ENCODE measurements around the gene ARHGAP28. TPM values are rescaled to one million over a fixed set of nuclear protein-coding genes. Genes with fewer than 3 reads are reported as not detected.
A peak's percentile ranks its signal among the peaks of the same experiment; 100 is the strongest.

Gene ARHGAP28
- total RNA-seq, 6 experiments from 2014 or later: 0.13 to 1.7 (median 0.61) TPM; not detected in 1

DNA sequence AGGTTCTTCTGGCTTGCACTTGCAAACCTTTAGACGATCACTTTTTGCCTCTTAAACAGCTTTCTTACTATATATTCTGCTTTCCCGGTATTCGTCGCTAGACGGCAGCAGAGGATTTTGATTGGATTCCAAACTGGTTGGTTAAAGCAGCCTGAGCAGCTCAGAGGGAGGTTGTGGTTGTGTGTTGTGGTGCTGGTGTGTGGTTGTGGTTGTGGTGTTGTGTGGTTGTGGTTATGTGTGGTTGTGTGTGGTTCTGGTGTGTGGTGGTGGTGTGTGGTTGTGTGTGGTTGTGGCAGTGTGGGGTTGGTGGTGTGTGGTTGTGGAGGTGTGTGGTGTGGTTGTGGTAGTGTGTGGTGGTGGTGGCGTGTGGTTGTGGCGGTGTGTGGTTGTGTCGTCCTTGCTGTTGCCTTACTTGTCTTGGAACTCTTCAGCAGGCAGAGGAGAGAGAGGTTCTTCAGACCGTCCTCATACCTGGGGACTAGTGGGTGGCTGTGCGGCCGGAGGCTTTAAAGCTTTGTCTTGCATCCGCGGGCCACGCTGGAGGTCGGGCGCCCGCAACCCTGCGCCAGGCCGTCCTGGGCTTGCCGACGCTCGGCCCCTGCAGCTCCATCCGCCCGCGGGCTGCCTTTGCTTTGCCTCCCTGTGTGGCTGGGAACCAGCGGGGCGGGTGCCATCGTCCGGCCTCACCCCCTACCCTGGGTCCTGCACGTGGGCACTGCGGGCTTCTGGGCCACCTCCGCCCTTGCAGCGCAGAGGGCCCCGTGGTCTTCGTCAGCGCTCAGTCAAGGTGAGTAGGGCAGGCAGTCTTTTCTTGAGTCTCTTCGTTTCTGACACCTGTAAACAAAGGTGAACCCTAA is 190.8 kb downstream of the ARHGAP28 start:
- no peak for TF ChIP-seq POLR2A (IDR thresholded peaks at IDR 0.05)
- TF ChIP-seq, protein P1, sequence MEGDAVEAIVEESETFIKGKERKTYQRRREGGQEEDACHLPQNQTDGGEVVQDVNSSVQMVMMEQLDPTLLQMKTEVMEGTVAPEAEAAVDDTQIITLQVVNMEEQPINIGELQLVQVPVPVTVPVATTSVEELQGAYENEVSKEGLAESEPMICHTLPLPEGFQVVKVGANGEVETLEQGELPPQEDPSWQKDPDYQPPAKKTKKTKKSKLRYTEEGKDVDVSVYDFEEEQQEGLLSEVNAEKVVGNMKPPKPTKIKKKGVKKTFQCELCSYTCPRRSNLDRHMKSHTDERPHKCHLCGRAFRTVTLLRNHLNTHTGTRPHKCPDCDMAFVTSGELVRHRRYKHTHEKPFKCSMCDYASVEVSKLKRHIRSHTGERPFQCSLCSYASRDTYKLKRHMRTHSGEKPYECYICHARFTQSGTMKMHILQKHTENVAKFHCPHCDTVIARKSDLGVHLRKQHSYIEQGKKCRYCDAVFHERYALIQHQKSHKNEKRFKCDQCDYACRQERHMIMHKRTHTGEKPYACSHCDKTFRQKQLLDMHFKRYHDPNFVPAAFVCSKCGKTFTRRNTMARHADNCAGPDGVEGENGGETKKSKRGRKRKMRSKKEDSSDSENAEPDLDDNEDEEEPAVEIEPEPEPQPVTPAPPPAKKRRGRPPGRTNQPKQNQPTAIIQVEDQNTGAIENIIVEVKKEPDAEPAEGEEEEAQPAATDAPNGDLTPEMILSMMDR (IDR thresholded peaks at IDR 0.05): peak; percentile 53 to 61 (median 60)
- Histone ChIP-seq H3K4me3 (no peak overlapping the region), H3K9me3 (no peaks in the 10 kb centered on the region), H3K27me3 (no peaks in the 10 kb centered on the region), H3K4me1 (no peaks in the 10 kb centered on the region), H3K36me3 (no peaks in the 10 kb centered on the region), H3K27ac (no peak overlapping the region)
- ATAC-seq: peak; percentile 75 to 79 (median 78)
- DNase-seq: peak in 1 of 3 donors; percentile 53
- intact Hi-C loops (cut with DNase I): loop anchor here in 1 of 2 donors (10.0 kb wide), 1 partner anchor 254 kb away; no protein-coding TSS in a partner anchor
- WGBS (ENCODE audit: insufficient coverage, low coverage, low lambda C conversion rate, missing lambda C conversion rate): 3% methylated on average over 6 of the region's 37 CpGs

DNA sequence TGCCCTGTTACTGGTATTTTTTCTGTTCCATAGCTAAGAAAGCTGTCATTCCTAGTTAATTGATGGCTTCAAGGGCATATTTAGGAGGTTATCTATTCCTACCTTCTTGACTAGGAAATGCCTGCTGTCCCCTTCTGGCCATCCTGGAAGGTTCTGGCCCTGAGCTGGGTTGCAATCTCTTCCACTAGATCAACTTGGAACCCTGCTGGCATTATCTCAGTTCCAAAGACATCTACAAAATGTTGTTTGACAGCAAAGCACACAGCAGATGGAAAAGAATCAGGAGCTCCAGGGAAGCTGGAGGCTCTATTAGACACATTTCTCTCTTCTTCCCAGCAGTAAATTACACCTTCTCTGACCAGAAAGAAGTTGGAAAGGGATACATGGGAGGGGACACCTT is 192.1 kb downstream of the ARHGAP28 start:
- H3K4me1 ChIP-seq: no peaks in the 10 kb centered on the region
- DNase-seq (no peak), ATAC-seq (no peak)
- H3K27me3 ChIP-seq: no peaks in the 10 kb centered on the region
- no peak overlapping the region for H3K27ac ChIP-seq
- TF ChIP-seq POLR2A (IDR thresholded peaks at IDR 0.05): no peak
- TF ChIP-seq, protein P1 (IDR thresholded peaks at IDR 0.05): no peak
- no peak overlapping the region for H3K4me3 ChIP-seq
- no peaks in the 10 kb centered on the region for H3K36me3 ChIP-seq
- no peaks in the 10 kb centered on the region for H3K9me3 ChIP-seq
- intact Hi-C loops (cut with DNase I): loop anchor here in 1 of 2 donors (10.0 kb wide), 1 partner anchor 253 kb away; no protein-coding TSS in a partner anchor

DNA sequence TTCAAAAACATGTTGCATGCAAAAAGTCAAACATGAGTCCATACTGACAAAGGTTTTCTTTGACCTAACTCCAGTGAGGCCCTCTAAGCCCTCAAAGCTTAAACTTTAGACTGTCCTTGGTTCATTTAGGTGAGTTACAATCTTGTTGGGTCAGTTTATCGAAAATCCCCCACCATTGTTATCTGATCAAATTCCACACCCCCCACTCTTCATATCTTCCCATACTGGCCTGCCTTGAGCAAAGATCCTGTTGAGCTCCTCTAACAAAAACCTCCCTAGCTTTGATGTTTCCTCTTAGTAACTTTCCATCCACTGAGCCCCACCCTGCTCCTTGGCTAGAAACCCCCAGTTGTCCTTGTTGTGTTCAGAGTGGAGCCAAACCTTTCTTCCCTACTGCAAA is 193.7 kb downstream of the ARHGAP28 start:
- H3K4me3 ChIP-seq: no peak overlapping the region
- intact Hi-C loops (cut with DNase I): loop anchor here in 1 of 2 donors (10.0 kb wide), 1 partner anchor 252 kb away; no protein-coding TSS in a partner anchor

DNA sequence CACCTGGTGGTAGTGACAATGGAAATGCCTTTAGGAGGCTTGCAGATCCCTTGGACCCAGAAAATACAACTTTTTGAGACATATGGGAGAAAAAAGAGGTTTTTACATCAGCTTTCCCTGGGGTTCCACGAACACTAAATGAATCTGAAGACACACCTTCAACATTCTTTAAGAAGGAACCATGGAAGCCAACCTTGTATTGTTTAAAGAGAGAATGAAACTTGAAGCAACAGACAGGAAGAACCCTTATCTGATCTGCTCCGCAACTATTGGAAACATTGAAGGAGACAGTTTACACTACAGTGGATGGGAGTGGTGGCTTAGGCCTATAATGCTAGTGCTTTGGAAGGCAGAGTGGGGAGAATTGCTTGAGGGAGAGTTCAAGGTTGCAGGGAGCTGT is 197.6 kb downstream of the ARHGAP28 start:
- WGBS (ENCODE audit: insufficient coverage, low coverage, low lambda C conversion rate, missing lambda C conversion rate): 90% methylated on average over 2 of the region's 2 CpGs
- H3K27me3 ChIP-seq: no peaks in the 10 kb centered on the region
- no peaks in the 10 kb centered on the region for H3K4me1 ChIP-seq
- no peak overlapping the region for H3K4me3 ChIP-seq
- ATAC-seq (no peak), DNase-seq (no peak)
- no peaks in the 10 kb centered on the region for H3K9me3 ChIP-seq
- no peak overlapping the region for H3K27ac ChIP-seq
- intact Hi-C loops (cut with DNase I): loop anchor here in 1 of 2 donors (10.0 kb wide), 1 partner anchor 248 kb away; no protein-coding TSS in a partner anchor
- TF ChIP-seq, protein P1 (IDR thresholded peaks at IDR 0.05): no peak
- no peak for TF ChIP-seq POLR2A (IDR thresholded peaks at IDR 0.05)
- no peaks in the 10 kb centered on the region for H3K36me3 ChIP-seq

More for the DNA sequence above, 193.7 kb downstream of the ARHGAP28 start:
- Histone ChIP-seq H3K4me1 (no peaks in the 10 kb centered on the region), H3K9me3 (no peaks in the 10 kb centered on the region), H3K27ac (no peak overlapping the region), H3K27me3 (no peaks in the 10 kb centered on the region), H3K36me3 (no peaks in the 10 kb centered on the region)
- no peak for ATAC-seq
- no peak for DNase-seq
- TF ChIP-seq, protein P1 (IDR thresholded peaks at IDR 0.05): no peak
- no peak for TF ChIP-seq POLR2A (IDR thresholded peaks at IDR 0.05)
- 78% methylated on average over 1 of the region's 1 CpG for WGBS (ENCODE audit: insufficient coverage, low coverage, low lambda C conversion rate, missing lambda C conversion rate)

All from right lobe of liver (tissue), 6 donors.